A549 (cell line): ENCODE measurements around the gene HSD17B7. TPM values are rescaled to one million over a fixed set of nuclear protein-coding genes. Genes with fewer than 3 reads are reported as not detected.
A peak's percentile ranks its signal among the peaks of the same experiment; 100 is the strongest.
"Not testable (repeated sequence)": the region's sequence is repeated elsewhere in the genome, so short reads cannot be mapped to it uniquely, and the experiment has no call there.

Source experiments
- ATAC-seq, 2 experiments: fragments of 200-7000 bp in 1 of 2; fragments of >200 bp in 1 of 2; cut with Nextera tagmentation in 1 of 2; cut with Tn5 transposase in 1 of 2; 3 replicates each; pipeline versions ENCODE4 v1.8.0 to v1.9.1; 2018 to 2020; ENCODE audit warnings: mild to moderate bottlenecking in 1 of 2, moderate library complexity in 1 of 2
- CTCF ChIA-PET: fragments of 300-600 bp; sonication (Branson Sonifier 250); formaldehyde crosslinking; extraction: SDS; loops from one replicate; lab custom pipeline; 2021; ENCODE audit warnings: antibody characterized with exemption, inconsistent platforms; lab: Yijun Ruan, JAX
- POLR2A ChIA-PET: fragments of 350-600 bp; formaldehyde crosslinking; extraction: SDS; loops from one replicate; lab custom pipeline; 2021; ENCODE audit warnings: antibody characterized with exemption, inconsistent platforms; lab: Yijun Ruan, JAX
- DNase-seq, 2 experiments: peaks; one replicate each; pipeline versions ENCODE4 v3.0.0 to v3.0.0-alpha.2; 2011 to 2016; ENCODE audit warnings: low read depth in 1 of 2, low spot score in 1 of 2
- FAIRE-seq: peaks from 2 replicates; lab custom pipeline; 2011; peaks lifted over from hg19 to GRCh38; lab: Jason Lieb, UNC
- H3K27ac ChIP-seq, 2 experiments: fragments of >200 bp; sonication (Bioruptor Twin); formaldehyde crosslinking; 3 replicates each; pipeline ENCODE4 v1.5.1; 2016 to 2017
- H3K4me1 ChIP-seq: fragments of >200 bp; sonication (Bioruptor Twin); formaldehyde crosslinking; 3 replicates; pipeline ENCODE4 v1.6.1; 2016
- H3K4me2 ChIP-seq: fragments of >200 bp; sonication (Bioruptor Twin); formaldehyde crosslinking; 3 replicates; pipeline ENCODE4 v1.6.1; 2016
- H3K4me3 ChIP-seq: fragments of >200 bp; sonication (Bioruptor Twin); formaldehyde crosslinking; 3 replicates; pipeline ENCODE4 v1.5.1; 2016
- H3K9me3 ChIP-seq: fragments of >200 bp; sonication (Bioruptor Twin); formaldehyde crosslinking; 3 replicates; pipeline ENCODE4 v1.6.1; 2016
- RAD21 ChIP-seq, 2 experiments: fragments of >200 bp in 1 of 2; sonication (Bioruptor Twin) in 1 of 2; formaldehyde crosslinking in 1 of 2; IDR thresholded peaks in 1 of 2; conservative IDR thresholded peaks in 1 of 2; 2 replicates in 1 of 2; 3 replicates in 1 of 2; pipeline ENCODE4 v1.6.1; 2012 to 2018; ENCODE audit warnings: inconsistent platforms in 1 of 2
- SMC3 ChIP-seq: fragments of >200 bp; sonication (Bioruptor Twin); formaldehyde crosslinking; IDR thresholded peaks from 3 replicates; pipeline ENCODE4 v1.6.1; 2018; ENCODE audit warnings: inconsistent platforms
- WGBS: methylation state at CpG from one replicate; pipeline ENCODE4 v1.1.6; 2017; ENCODE audit errors: missing lambda C conversion rate; 5-methylcytosine and 5-hydroxymethylcytosine counted together
- polyA plus RNA-seq, 4 experiments: library from polyadenylated mRNA; depleted of rRNA in 3 of 4; stranded (reverse); fragments of >200 nt; fragmentation: RNase III in 1 of 4; extraction: RNeasy Plus Mini Kit Qiagen cat#74134 plus additional on column Dnase treatment in 1 of 4; gene quantifications; 2 replicates in 3 of 4; 3 replicates in 1 of 4; pipeline ENCODE4 v1.2.3, GENCODE V29; 2011 to 2017
- TF ChIP-seq, protein P1 (sequence below): fragments of >200 bp; sonication (Bioruptor Twin); formaldehyde crosslinking; IDR thresholded peaks from 3 replicates; pipeline ENCODE4 v1.5.1; 2016

The HSD17B7 gene
- polyA plus RNA-seq, 2 of the 4 experiments (the other 2 are of a cell fraction), result 14.0 to 22.1 TPM

DNA sequence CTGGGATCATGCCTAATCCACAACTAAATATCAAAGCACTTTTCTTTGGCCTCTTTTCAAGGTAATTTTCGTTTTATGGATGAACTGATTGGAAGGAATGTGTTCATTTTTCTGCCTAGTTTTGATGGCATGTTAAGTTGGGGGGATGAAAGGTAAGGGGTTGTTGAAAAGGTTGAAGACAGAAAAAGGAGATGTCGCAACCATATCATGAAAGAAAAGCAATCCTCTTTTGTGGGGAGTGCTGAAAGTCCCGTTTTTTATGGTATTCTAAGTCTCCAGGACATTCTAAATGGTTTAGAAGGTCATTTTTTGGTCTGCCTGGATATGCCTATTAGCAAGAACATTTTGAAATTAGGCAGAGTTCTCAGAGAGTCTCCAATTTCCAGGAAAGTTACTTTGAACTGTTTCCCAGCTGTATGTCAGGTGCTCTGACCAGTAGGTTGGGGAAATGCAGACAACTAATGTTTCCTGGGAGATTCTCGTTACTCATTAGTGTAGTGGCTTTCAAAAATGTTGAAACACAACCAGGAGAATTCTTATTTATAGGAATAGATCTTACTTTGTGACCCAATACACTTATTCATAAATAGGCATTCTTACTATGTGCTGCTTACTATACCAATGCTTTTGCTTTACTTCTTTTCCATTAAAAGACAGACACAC, 6.2 kb downstream of the HSD17B7 start:
- H3K27ac ChIP-seq, CTCF ChIA-PET, H3K4me3 ChIP-seq, POLR2A ChIA-PET, H3K4me1 ChIP-seq, DNase-seq, FAIRE-seq, H3K9me3 ChIP-seq, H3K4me2 ChIP-seq, ATAC-seq: not testable (repeated sequence)
- WGBS, result 45% methylated on average over 4 of the region's 4 CpGs

DNA sequence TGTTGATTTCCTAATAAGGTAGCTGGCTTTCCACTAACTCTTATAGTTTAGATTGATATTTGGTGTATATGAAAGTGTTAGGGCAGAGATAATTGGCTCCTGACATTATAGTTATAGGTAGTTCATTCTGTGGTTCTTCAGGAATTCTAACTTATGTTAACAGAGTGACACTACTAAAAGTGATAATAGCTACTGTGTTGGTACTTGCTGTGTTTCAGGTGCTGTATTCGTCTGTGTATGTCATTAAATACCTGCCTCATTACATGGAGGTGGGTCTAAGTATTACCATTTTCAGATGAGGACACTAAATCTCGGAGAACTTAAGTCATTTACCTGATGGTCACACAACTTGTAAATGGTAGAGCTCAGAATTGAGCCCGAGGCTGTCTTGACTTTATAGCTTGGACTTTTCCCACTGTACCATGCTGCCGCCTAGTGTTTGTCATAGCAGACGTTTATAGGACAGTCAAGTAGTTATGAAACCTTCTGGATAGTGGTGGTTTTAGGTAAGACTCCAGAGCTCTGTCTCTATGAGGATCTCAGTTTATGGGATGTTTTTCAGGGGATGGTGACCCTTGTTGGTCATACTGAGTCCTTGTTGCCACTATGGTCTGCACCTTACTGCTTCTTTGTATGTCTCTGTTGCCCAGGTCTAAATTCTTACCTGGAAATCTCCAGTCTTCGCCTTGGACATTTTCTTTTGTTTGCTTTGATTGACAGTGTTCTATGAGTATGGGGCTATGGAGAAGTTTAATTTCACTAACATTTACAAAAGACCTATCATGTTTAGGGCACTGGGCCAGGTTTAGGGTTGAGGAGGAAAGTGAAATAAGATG, 9.7 kb downstream of the HSD17B7 start:
- ATAC-seq (peak; percentile 98 to 99), DNase-seq (peak; percentile 13 to 71)
- WGBS, result 34% methylated on average over 6 of the region's 6 CpGs
- TF ChIP-seq RAD21 (conservative IDR thresholded peaks at IDR 0.05 in 1 of 2, IDR thresholded peaks at IDR 0.05 in 1 of 2), result peak; percentile 73 to 81
- TF ChIP-seq, protein P1, sequence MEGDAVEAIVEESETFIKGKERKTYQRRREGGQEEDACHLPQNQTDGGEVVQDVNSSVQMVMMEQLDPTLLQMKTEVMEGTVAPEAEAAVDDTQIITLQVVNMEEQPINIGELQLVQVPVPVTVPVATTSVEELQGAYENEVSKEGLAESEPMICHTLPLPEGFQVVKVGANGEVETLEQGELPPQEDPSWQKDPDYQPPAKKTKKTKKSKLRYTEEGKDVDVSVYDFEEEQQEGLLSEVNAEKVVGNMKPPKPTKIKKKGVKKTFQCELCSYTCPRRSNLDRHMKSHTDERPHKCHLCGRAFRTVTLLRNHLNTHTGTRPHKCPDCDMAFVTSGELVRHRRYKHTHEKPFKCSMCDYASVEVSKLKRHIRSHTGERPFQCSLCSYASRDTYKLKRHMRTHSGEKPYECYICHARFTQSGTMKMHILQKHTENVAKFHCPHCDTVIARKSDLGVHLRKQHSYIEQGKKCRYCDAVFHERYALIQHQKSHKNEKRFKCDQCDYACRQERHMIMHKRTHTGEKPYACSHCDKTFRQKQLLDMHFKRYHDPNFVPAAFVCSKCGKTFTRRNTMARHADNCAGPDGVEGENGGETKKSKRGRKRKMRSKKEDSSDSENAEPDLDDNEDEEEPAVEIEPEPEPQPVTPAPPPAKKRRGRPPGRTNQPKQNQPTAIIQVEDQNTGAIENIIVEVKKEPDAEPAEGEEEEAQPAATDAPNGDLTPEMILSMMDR, result peak; percentile 67
- TF ChIP-seq SMC3, result peak; percentile 64
- CTCF ChIA-PET, result interaction anchor here (0.6 to 4.8 kb wide), 19 partner anchors 169 to 746 kb away, joined by 3 to 44 read pairs (median 4); no protein-coding TSS in a partner anchor
- FAIRE-seq, H3K4me2 ChIP-seq, H3K27ac ChIP-seq, POLR2A ChIA-PET, H3K4me1 ChIP-seq, H3K9me3 ChIP-seq, H3K4me3 ChIP-seq: not testable (repeated sequence)

DNA sequence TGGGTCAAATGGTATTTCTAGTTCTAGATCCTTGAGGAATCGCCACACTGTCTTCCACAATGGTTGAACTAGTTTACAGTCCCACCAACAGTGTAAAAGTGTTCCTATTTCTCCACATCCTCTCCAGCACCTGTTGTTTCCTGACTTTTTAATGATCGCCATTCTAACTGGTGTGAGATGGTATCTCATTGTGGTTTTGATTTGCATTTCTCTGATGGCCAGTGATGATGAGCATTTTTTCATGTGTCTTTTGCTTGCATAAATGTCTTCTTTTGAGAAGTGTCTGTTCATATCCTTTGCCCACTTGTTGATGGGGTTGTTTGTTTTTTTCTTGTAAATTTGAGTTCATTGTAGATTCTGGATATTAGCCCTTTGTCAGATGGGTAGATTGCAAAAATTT, 17.0 kb downstream of the HSD17B7 start:
- H3K4me2 ChIP-seq, H3K27ac ChIP-seq, H3K4me1 ChIP-seq, H3K4me3 ChIP-seq, DNase-seq, FAIRE-seq, CTCF ChIA-PET, ATAC-seq, H3K9me3 ChIP-seq, POLR2A ChIA-PET: not testable (repeated sequence)
- WGBS, result 100% methylated on average over 1 of the region's 2 CpGs

DNA sequence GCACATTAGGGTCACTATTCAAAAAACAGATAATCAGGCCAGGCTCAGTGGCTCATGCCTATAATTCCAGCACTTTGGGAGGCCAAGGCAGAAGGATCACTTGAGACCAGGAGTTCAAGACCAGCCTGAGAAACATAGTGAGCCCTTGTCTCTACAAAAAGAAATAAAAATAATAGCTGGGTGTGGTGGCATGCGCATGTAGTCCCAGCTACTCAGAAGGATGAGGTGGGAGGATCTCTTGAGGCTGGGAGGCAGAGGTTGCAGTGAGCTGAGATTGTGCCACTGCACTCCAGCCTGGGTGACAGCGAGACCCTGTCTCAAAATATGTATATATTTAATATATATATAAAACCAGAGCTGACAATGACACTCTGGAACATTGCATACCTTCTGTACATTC, 21.9 kb downstream of the HSD17B7 start:
- H3K4me1 ChIP-seq, H3K9me3 ChIP-seq, ATAC-seq, H3K27ac ChIP-seq, H3K4me2 ChIP-seq, FAIRE-seq, H3K4me3 ChIP-seq, POLR2A ChIA-PET, DNase-seq, CTCF ChIA-PET: not testable (repeated sequence)
- 89% methylated on average over 2 of the region's 2 CpGs for WGBS

DNA sequence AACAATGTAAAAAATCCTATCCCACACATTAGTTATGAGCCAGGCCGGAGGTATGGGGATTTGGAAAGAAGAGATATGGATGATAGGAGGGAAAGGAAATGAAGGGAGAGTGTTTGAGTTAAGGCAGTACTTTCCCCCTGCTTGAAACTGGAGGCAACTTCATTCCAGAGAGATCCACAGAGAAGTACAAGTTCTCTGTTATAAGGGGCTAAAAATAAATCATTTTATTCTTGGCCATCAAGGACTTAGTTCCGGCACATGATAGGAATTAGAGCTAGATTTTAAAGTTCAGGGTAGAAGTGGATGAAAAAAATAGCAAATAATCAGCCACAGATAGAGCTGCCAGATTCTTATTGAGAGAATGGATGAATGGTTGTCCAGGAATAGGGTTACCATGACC, 27.6 kb downstream of the HSD17B7 start:
- 79% methylated on average over 2 of the region's 2 CpGs for WGBS
- POLR2A ChIA-PET, CTCF ChIA-PET, H3K27ac ChIP-seq, ATAC-seq, FAIRE-seq, H3K4me2 ChIP-seq, DNase-seq, H3K9me3 ChIP-seq, H3K4me1 ChIP-seq, H3K4me3 ChIP-seq: not testable (repeated sequence)

DNA sequence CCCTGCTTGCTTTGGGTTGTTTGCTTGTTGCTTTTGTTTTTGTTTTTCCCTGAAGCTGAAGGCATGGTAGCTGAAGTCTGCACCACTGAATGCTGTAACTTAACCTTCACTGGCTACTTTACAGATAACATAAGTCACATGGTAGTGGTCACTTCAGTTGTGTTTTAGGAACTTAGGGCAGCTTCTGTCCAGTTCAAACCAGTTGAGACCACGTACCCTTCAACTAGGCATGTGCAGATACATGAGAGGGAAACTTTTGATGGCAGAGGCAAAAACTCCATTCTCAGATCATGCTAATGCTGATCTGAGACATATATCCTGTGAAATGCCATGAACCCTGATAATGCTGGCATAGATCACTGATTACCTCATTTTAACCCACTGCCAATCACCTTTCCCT, 28.2 kb downstream of the HSD17B7 start:
- 45% methylated on average over 1 of the region's 1 CpG for WGBS
- H3K9me3 ChIP-seq, FAIRE-seq, H3K4me3 ChIP-seq, DNase-seq, POLR2A ChIA-PET, CTCF ChIA-PET, H3K27ac ChIP-seq, ATAC-seq, H3K4me2 ChIP-seq, H3K4me1 ChIP-seq: not testable (repeated sequence)
